IPS-15b (cell line): ENCODE measurements around the gene SLC25A21.

Experiments used
- H3K27me3 ChIP-seq: one replicate; pipeline ENCODE4 v1.6.1; 2013; ENCODE audit warnings: low read length; ENCODE audit not compliant: control insufficient read depth, insufficient read depth
- H3K36me3 ChIP-seq: one replicate; pipeline ENCODE4 v1.6.1; 2013; ENCODE audit warnings: low read length; ENCODE audit not compliant: control insufficient read depth, insufficient read depth
- H3K4me1 ChIP-seq: one replicate; pipeline ENCODE4 v1.6.1; 2013; ENCODE audit warnings: mild to moderate bottlenecking, low read length; ENCODE audit not compliant: control insufficient read depth, insufficient read depth
- H3K4me3 ChIP-seq: one replicate; pipeline ENCODE4 v1.5.1; 2013; ENCODE audit warnings: low read depth, low read length
- H3K9ac ChIP-seq: one replicate; pipeline ENCODE4 v1.6.1; 2013; ENCODE audit warnings: low read depth, mild to moderate bottlenecking, low read length
- H3K9me3 ChIP-seq: one replicate; pipeline ENCODE4 v1.6.1; 2013; ENCODE audit warnings: mild to moderate bottlenecking, low read length; ENCODE audit not compliant: control insufficient read depth, insufficient read depth

Gene SLC25A21

DNA sequence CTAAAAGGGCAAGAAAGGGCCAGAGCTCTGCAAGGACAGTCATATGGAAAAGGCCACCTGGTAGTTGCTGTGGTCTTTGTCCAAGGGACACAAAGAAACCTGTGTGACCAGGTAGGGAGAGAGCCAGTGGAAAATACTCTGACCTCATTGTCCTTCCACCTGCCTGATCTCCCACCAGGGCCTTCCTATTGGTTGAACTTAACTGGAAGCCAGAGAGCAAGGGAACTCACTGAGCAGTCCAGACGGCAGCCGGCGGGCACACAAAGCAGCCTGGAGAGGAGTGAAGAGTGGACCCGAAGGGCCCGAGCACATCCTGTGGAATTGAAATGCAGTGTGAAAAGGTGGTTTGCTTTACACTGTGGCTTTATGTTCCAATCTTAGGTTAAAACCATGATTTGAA is 120.7 kb downstream of the SLC25A21 start:
- Histone ChIP-seq H3K27me3 (no peaks in the 10 kb centered on the region), H3K4me1 (no peaks in the 10 kb centered on the region), H3K9ac (no peak overlapping the region), H3K4me3 (no peak overlapping the region), H3K36me3 (no peaks in the 10 kb centered on the region), H3K9me3 (no peaks in the 10 kb centered on the region)

- no peak overlapping the region for H3K4me3 ChIP-seq
- H3K27me3 ChIP-seq = no peaks in the 10 kb centered on the region
- no peaks in the 10 kb centered on the region for H3K9me3 ChIP-seq
- no peaks in the 10 kb centered on the region for H3K4me1 ChIP-seq
- H3K9ac ChIP-seq = no peak overlapping the region
- no peaks in the 10 kb centered on the region for H3K36me3 ChIP-seq
Measured at GRCh38 chr14:37051153-37051552, 121.3 kb downstream of the SLC25A21 start.

DNA sequence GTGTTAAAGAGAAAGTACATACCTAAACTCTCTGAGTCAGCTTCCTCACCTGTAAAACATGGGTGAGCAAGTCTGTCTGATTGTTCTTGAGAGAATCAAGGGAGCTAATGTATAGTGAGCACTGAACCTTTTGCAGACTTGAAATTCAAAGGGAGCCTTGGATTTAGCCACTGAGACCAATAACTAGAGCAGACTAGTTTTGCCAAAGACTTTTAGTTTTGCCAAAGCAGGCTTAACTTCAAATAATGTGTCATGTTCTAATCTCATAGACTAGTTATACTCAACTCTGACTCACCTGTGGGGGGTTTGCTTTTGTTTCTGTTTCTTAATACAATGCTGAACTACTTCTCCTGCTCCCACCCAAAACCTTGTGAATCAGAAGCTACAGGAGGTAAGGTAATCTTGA is 123.7 kb downstream of the SLC25A21 start:
- Histone ChIP-seq H3K9me3 (no peaks in the 10 kb centered on the region), H3K4me1 (no peaks in the 10 kb centered on the region), H3K27me3 (no peaks in the 10 kb centered on the region), H3K4me3 (no peak overlapping the region), H3K9ac (no peak overlapping the region), H3K36me3 (no peaks in the 10 kb centered on the region)

- no peaks in the 10 kb centered on the region for H3K4me1 ChIP-seq
- no peaks in the 10 kb centered on the region for H3K9me3 ChIP-seq
- H3K9ac ChIP-seq = no peak overlapping the region
- no peaks in the 10 kb centered on the region for H3K36me3 ChIP-seq
- H3K27me3 ChIP-seq = no peaks in the 10 kb centered on the region
- no peak overlapping the region for H3K4me3 ChIP-seq
Measured at GRCh38 chr14:37047996-37048395, 124.4 kb downstream of the SLC25A21 start.

DNA sequence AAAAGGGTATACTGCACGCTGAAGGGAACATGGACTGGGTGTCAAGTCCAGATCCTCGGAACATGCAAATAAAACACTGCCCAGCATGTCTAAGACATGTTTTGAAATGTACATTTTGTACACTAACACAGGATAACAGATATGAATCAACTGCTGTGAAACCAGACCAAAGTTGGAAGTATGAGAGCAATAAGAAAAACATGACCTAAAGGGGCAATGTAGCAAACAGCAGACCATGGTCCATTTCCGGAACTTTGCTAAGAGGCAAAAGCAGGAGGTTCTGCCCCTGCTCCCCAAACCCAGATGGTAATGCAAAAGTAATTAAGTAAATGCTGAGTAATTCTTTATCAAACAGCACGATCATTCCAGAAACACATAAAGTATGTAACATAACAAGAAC is 125.2 kb downstream of the SLC25A21 start:
- Histone ChIP-seq H3K4me3 (no peak overlapping the region), H3K36me3 (no peaks in the 10 kb centered on the region), H3K27me3 (no peaks in the 10 kb centered on the region), H3K9ac (no peak overlapping the region), H3K4me1 (no peaks in the 10 kb centered on the region), H3K9me3 (no peaks in the 10 kb centered on the region)

- Histone ChIP-seq H3K4me3 (no peak overlapping the region), H3K36me3 (no peaks in the 10 kb centered on the region), H3K9ac (no peak overlapping the region), H3K9me3 (no peaks in the 10 kb centered on the region), H3K4me1 (no peaks in the 10 kb centered on the region), H3K27me3 (no peaks in the 10 kb centered on the region)
Measured at GRCh38 chr14:37046815-37047214, 125.6 kb downstream of the SLC25A21 start.

DNA sequence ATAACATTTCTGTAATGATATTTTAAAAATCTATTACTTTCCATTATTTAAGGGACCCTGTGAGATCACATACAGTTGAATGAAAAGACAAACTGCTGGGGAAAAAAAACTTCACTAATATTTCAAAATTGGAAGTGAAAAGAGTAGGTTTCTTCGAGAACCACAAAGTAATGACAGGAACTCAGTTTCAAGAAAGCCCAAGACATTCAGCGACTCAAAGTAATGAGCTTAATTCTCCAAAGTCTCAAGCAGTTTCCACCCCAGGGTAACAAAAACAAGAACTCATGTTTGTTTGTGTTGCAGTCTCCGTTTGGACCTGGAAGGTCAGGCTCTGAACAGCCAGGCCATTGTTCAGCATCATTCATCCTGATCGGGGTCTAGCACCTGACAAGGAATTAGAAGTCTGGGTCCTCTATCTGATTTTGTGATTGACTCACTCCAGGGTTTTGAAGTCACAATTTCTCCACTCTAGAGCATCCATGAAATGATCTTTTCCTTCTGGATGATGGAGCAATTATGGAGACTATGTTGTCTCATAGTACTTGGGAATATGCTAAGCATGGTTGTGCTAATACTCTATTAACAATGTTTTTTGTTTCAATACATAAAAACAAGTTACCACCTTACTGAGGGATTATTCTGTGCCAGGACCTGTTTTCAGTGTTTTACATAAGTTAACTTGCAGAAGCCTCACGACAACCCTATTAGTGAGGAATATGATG is 126.9 kb downstream of the SLC25A21 start:
- Histone ChIP-seq H3K9ac (no peak overlapping the region), H3K27me3 (no peaks in the 10 kb centered on the region), H3K9me3 (no peaks in the 10 kb centered on the region), H3K36me3 (no peaks in the 10 kb centered on the region), H3K4me3 (no peak overlapping the region), H3K4me1 (no peaks in the 10 kb centered on the region)

- Histone ChIP-seq H3K4me3 (no peak overlapping the region), H3K27me3 (no peaks in the 10 kb centered on the region), H3K9me3 (no peaks in the 10 kb centered on the region), H3K4me1 (peaks cover 7% of the 10 kb centered on the region), H3K9ac (no peak overlapping the region), H3K36me3 (no peaks in the 10 kb centered on the region)
Measured at GRCh38 chr14:37037636-37038387, 134.6 kb downstream of the SLC25A21 start.

GRCh38 chr14:37036669-37037341 is 135.6 kb downstream of the SLC25A21 start:
- H3K9me3 ChIP-seq = no peaks in the 10 kb centered on the region
- no peaks in the 10 kb centered on the region for H3K27me3 ChIP-seq
- H3K9ac ChIP-seq = no peak overlapping the region
- H3K4me3 ChIP-seq = no peak overlapping the region
- peaks cover 7% of the 10 kb centered on the region for H3K4me1 ChIP-seq
- no peaks in the 10 kb centered on the region for H3K36me3 ChIP-seq

- Histone ChIP-seq H3K9me3 (no peaks in the 10 kb centered on the region), H3K9ac (no peak overlapping the region), H3K36me3 (no peaks in the 10 kb centered on the region), H3K27me3 (no peaks in the 10 kb centered on the region), H3K4me1 (peaks cover 11% of the 10 kb centered on the region), H3K4me3 (no peak overlapping the region)
Measured at GRCh38 chr14:37035401-37035800, 137.0 kb downstream of the SLC25A21 start.

DNA sequence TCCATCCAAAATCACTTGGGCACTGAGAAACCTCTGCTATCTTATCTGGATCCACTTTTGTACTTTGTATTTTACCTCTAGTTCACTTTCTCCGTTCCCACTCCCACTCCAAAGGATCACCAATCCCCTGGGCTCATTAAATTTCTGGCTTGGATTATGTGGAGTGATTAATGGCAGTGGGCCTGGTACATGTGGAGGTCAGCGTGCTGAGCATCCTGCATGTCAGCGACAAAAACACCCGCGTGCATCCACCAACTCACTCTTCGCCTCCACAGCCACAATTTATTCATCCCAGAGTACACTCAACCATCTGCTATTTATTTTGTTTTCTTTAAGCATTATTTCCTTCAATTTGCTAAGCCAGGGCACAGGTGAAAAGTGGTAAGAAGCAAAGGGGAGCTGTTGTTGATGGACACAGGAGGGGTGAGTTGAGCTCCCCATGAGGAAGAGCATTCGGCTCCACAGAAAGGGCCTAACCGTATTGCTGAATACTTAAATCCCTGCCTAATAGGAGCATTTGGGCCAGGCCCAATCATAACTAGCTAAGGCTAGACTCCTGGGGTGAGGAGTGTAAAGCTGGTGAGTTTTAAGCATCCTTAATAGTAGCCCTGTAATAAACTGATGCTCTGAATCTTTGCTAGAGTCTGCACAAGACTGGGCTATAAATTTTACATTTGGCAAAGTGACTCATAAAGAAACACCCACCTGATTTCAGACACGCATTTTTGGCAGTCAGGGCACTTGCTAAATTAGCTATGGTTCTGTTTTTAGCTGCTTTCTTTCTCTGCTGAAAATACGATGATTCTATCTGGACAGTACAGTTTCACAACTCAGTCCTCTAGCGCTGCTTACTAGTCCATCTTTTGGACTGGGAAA is 137.8 kb downstream of the SLC25A21 start:
- no peak overlapping the region for H3K4me3 ChIP-seq
- H3K4me1 ChIP-seq = peaks cover 11% of the 10 kb centered on the region
- no peaks in the 10 kb centered on the region for H3K9me3 ChIP-seq
- H3K27me3 ChIP-seq = no peaks in the 10 kb centered on the region
- no peak overlapping the region for H3K9ac ChIP-seq
- H3K36me3 ChIP-seq = no peaks in the 10 kb centered on the region
